Gastrocnemius medialis (tissue), 4 donors: ENCODE data around the gene PLPP2.

Source experiments
- CTCF ChIP-seq, 5 experiments: fragments of 450-650 bp in 3 of 5; fragments of 200-600 bp in 2 of 5; sonication (generic) in 2 of 5; IDR thresholded peaks in 4 of 5; conservative IDR thresholded peaks in 1 of 5; 1 replicate in 4 of 5; 2 replicates in 1 of 5; pipeline ENCODE4 v1.5.1; 2016 to 2019; ENCODE audit warnings: antibody characterized with exemption in 5 of 5, mild to moderate bottlenecking in 3 of 5, moderate library complexity in 3 of 5
- POLR2A ChIP-seq, 2 donors: fragments of 450-650 bp; IDR thresholded peaks; one replicate each; pipeline ENCODE4 v1.6.1; 2017; ENCODE audit warnings: antibody characterized with exemption in 2 of 2, mild to moderate bottlenecking in 2 of 2, moderate library complexity in 2 of 2

GRCh38 chr19:305240-306150 is 14.3 kb upstream of the PLPP2 start:
- no peak for TF ChIP-seq CTCF (IDR thresholded peaks at IDR 0.05 in 4 of 5, conservative IDR thresholded peaks at IDR 0.05 in 1 of 5)
- TF ChIP-seq POLR2A (IDR thresholded peaks at IDR 0.05): no peak
